Measurements from ENCODE around the gene GGT5. TPM values are rescaled to one million over a fixed set of nuclear protein-coding genes. Genes with fewer than 3 reads are reported as not detected.
A peak's percentile ranks its signal among the peaks of the same experiment; 100 is the strongest.

GGT5 gene
- total and polyA plus RNA-seq, 2 of the 13 experiments (the other 11 are each of a cell fraction or from before 2014, with no cell fraction given) = 0.69 to 3.1 TPM

DNA sequence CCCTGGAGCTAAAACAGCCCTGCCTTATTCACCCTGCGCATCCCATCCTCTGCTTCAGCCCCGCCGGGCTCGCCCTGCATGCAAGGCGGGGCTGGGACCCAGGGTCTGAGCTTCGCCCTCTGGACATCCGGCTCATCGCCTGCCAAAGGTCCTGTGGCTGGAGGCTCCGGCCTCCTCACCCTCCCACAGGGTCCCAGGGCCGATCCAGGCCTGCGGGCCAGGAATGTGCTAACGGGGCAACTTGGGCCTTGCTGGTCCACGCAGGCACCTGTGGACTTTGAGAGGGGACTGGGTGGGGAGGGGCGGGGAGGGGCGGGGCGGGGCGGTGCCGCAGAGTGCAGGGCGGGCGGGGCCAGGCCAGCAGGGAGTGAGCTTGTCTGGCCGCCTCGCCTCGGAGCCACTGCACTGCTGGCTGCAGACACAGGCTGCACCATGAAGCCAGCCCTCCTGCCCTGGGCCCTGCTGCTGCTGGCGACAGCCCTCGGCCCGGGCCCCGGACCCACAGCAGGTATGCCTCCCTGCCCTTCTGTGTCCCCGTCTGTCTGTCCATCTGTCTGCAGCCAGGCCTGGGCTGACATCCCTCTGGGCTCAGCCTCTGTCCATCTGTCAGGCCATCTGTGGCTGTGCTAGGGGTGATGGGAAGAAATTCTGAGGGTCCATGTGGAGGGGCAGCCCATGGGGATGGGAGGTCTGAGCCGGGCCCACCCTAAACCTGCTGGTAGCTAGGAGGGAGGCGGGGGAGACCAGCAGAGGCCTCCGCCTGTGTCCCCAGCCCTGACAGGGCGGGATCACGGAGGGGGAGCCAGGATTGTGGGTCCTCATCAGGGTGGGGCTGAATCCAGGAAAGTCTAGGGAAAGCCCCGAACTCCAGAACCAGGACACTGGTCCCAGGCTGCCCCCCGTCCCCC is 63.5 kb downstream of the GGT5 start, which contains the start of gene SUSD2 (continued):
- TF ChIP-seq HOMEZ (CRISPR knock-in tag; IDR thresholded peaks at IDR 0.05; ENCODE audit: low read depth) (no peak), AGO1 (IDR thresholded peaks at IDR 0.05; ENCODE audit: low read depth, low read length, poor library complexity, severe bottlenecking) (peak; percentile 63), BCL3 (CRISPR knock-in tag; IDR thresholded peaks at IDR 0.05) (no peak), DRAP1 (CRISPR knock-in tag; IDR thresholded peaks at IDR 0.05) (0 out of 2 replicates have a peak, but pooled peaks have one; percentile 10), TP53 (CRISPR knock-in tag; conservative IDR thresholded peaks at IDR 0.05) (no peak), TAF1 (CRISPR knock-in tag; IDR thresholded peaks at IDR 0.05) (peak; percentile 45), MAFF (IDR thresholded peaks at IDR 0.05; ENCODE audit: low read depth, low read length) (peak; percentile 29; the same call in 1 of the 2 replicates), ZNF121 (CRISPR knock-in tag; IDR thresholded peaks at IDR 0.05) (peak; percentile 79), SPEN (CRISPR knock-in tag; IDR thresholded peaks at IDR 0.05; ENCODE audit: low read depth) (peak; percentile 70), MLXIP (CRISPR knock-in tag; IDR thresholded peaks at IDR 0.05; ENCODE audit: borderline replicate concordance) (0 out of 2 replicates have a peak, but pooled peaks have one; percentile 34), PHF21A (CRISPR knock-in tag; IDR thresholded peaks at IDR 0.05) (peak; percentile 83), ETV5 (CRISPR knock-in tag; IDR thresholded peaks at IDR 0.05; ENCODE audit: borderline replicate concordance) (peak; percentile 77)
- TF ChIP-seq, protein P1, sequence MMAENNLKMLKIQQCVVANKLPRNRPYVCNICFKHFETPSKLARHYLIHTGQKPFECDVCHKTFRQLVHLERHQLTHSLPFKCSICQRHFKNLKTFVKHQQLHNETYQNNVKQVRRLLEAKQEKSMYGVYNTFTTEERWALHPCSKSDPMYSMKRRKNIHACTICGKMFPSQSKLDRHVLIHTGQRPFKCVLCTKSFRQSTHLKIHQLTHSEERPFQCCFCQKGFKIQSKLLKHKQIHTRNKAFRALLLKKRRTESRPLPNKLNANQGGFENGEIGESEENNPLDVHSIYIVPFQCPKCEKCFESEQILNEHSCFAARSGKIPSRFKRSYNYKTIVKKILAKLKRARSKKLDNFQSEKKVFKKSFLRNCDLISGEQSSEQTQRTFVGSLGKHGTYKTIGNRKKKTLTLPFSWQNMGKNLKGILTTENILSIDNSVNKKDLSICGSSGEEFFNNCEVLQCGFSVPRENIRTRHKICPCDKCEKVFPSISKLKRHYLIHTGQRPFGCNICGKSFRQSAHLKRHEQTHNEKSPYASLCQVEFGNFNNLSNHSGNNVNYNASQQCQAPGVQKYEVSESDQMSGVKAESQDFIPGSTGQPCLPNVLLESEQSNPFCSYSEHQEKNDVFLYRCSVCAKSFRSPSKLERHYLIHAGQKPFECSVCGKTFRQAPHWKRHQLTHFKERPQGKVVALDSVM (CRISPR knock-in tag; IDR thresholded peaks at IDR 0.05) = peak; percentile 87
- TF ChIP-seq, protein P2, sequence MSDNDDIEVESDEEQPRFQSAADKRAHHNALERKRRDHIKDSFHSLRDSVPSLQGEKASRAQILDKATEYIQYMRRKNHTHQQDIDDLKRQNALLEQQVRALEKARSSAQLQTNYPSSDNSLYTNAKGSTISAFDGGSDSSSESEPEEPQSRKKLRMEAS (IDR thresholded peaks at IDR 0.05) = peak; percentile 46; the same call in 1 of the 2 replicates

All from HepG2 (cell line).